Stimulated activated CD4-positive, alpha-beta T cell treated with anti-CD3 and anti-CD28 coated beads, Interleukin-15, amount 100 ng/mL, for 1 hour (primary cell): ENCODE measurements around the gene TMEM89.

Experiments used
- DNase-seq, 2 donors: peaks; one replicate each; pipeline ENCODE4 v3.0.0-alpha.2; 2020; ENCODE audit warnings: low read depth in 1 of 2, low spot score in 1 of 2

Gene TMEM89

DNA sequence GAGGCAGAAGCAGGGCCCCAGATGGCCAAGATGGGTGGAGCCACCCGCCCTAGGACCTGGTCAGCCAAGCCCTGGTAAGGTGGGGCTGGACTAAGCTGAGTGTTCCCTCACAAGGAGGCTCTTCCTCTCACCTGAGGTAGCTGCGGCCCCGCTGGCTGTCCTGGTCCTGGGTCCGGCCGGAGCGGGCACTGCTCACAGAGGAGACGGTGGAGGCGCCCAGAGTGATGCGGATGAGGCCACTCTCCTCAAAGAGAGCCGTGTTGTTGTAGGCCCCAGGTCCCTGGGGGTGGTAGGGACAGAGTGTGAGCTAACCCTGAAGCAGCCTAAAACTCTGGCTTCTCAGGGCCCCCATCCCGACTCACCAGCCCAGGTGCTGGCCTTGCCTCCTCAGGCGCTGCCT, 21.0 kb upstream of the TMEM89 start:
- DNase-seq: no peak

DNA sequence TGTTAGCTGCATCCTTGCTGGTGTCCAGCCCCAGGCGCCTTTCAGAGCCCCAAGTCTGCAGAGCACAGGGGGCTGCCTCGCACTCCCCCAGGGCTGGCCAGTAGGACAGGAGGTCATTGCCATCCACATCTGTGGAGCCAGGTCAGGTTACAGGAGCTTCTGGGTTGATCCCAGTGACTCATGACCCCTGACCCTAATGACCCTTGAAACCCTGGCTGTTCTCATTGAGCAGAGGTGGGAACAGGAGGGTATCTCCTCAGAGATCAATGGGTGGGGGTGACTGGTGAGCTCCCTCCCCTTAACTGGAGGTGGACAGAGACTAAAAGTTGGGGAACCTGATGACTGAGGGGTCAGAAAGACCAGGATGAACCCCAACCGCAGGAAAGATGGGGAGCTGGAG, 19.8 kb upstream of the TMEM89 start:
- no peak for DNase-seq

DNA sequence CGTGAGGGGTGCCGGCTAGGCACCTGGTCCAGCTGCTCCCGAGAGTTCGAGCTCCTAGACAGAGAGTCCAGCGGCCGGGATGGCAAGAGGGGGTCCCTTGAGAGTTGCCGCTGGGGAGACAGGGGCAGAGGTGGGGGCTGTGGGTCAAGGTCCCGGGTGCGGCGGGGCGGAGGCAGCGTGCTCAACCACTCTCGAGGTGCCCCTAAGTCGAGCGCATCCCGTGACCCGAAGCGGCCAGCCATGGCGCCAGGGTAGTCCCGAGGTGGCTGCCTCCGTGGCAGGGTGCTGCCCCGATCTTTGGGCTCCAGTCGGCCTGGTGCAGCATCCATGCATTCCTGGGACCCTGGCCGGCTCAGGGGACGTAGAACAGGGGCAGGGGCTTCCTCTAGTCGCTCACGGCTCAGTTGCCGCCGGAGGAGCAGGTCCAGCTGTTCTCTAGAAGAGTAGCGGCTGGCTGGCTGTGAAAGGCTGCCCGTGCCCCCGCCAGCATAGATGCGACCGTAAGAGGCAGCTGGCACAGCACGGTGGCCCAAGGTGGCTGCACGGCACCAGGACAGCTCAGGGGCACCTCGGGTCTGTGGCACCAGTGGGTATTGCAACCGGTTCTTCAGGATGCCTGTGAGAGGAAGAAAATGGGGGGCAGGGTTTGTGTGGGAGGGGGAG, 18.5 kb upstream of the TMEM89 start:
- DNase-seq: no peak

DNA sequence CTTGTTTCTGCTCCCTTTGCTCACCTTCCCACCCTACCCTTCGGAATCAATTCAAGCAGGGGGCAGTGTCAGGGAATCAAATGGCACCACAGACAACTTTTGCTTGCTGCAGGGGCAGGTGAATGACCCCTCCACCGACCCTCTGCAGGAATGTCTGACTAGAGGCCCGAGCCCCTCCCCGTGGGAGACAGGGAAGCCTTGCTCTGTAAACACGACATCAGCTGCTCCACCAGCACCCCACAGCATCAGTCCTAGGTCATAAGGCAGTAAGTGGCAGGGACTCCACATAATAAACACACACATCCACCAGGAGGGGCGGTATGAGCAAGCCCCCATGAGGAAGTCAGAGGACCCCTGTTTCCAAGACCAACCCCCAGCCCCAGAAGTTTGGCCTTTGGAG, 15.7 kb upstream of the TMEM89 start:
- no peak for DNase-seq

DNA sequence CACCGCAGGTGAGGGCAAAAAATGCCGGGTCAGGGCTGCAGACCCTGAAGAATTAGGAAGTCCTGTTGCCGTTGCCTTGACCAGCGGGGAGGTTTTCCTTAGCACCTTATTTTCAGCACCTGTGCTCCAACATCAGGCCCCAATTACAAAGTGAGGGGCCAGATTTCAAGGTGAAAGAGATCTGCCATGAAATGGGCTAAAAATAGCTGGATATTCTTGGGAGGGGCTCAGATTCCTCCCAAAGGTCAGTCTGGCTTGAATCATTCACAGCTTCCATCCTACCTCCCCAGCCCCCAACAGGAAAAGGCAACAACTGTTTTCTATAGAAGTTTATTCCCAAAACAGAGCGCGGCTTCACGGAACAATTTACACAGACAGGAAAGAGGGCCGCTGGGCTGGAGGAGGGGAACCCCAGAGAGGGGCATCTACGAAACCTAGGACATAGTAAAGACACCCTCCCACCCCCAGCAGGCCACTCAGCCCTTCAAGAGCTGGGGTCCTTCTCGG, 14.6 kb upstream of the TMEM89 start:
- DNase-seq: no peak

DNA sequence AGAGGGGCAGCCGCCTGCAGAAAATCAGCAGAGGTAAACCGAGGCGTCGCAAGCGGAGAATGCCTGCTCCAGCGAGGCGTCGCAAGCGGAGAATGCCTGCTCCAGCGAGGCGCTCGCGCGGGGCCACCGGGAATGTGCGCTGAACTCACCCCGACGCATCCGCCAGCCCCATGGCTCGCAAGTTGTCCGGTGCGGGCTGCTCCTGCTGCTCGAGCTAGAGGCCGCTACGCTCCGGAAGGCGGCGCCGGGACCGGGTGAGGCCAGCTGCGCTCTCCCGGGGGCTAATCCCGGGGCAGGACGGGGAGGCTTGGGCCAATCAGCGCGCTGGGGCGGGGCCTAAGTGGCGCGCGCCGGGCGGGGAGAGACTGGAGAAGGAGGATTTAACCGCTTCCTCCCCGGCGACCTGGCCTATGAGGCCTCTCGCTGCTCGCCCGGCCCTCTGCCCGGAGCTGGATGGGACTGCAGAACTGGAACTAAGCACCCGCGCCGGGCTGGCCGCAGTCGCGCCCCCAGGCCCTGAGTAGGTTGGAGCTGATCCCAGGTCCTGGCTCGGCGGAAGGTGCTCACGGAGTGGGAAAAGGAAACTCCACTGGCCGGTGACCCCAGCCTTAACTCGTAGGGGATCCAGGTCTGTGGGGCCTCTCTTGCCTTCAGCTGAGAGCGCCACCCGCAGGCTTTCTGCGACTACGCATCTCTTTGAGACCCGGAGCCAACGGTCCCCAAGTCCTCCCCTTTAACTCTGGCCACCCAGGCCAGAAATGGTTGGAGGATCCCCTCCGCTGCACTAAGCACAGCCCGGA, 13.9 kb upstream of the TMEM89 start, which contains the start of gene SLC26A6:
Gene SLC26A6, minus strand, starts transcription at position 240 of the 800 bp plus-strand sequence. Its CDS starts 68 bp downstream, at position 172.
- peak; percentile 85 to 92 for DNase-seq

DNA sequence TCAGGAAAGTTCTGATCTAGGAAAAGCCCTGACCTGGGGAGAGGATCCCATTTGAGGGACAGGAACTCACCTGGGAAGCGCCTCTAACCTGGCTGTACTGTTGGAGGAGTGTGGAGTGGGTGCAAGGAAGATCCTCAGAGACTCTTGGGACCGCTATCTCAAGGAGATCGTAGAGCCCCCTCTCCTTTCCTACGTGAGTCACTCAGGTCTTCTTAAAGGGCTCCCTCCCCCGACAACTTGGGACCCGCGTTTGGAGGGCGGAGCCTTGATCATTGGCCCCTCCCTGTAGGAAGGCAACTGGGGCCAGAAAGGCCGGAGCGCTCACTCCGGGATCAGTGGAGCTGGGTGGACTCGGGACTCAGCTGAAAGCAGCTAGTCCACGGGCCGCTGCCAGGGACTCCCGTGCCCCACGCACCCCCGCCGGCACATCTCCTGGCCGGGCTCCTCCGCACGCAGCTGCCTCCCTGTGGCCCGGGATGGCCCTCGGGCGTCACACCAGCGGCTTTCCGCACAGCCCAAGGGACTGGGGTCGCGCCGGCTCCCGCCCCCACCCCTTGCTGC, 13.2 kb upstream of the TMEM89 start:
- DNase-seq: peak in 1 of 2 donors; percentile 44

DNA sequence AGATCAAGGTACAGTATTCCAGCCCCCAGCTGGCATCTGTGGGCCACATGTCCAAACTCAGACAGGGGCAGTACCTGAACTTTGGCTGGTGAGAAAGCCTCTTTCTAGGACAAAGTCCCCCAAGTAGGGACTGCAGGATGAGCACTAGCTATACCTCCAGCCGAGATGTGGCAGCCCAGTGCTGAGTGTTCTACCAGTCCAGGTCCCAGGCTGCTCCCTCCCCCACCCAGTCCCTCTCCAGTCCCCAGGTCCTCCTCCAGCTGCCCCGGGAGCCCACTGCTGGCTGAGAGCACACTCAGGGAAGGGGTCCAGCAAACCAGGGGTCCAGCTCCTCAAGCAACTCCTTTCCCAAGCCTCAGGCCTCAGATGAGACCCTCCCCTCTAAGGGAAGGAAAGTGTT, 12.2 kb upstream of the TMEM89 start:
- no peak for DNase-seq

DNA sequence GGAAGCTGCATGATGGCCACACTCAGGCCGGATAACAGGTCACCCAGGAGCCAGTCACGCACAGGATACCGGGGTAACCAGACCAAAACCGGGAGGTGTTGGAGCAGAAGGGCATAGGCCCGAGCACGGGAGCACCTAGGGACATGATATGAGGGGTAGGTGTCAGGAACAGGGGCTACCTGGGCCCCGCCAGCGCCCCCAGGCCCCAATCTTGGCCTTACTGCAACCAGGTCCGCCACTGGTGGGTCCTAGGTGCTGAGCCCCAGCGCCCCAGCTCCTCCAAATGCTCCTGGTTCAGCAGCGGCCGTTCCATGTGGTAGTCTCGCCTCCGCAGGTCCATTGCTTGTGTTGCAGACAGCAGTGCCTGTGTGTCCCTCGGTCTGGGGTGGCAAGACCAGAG, 11.7 kb upstream of the TMEM89 start:
- no peak for DNase-seq

DNA sequence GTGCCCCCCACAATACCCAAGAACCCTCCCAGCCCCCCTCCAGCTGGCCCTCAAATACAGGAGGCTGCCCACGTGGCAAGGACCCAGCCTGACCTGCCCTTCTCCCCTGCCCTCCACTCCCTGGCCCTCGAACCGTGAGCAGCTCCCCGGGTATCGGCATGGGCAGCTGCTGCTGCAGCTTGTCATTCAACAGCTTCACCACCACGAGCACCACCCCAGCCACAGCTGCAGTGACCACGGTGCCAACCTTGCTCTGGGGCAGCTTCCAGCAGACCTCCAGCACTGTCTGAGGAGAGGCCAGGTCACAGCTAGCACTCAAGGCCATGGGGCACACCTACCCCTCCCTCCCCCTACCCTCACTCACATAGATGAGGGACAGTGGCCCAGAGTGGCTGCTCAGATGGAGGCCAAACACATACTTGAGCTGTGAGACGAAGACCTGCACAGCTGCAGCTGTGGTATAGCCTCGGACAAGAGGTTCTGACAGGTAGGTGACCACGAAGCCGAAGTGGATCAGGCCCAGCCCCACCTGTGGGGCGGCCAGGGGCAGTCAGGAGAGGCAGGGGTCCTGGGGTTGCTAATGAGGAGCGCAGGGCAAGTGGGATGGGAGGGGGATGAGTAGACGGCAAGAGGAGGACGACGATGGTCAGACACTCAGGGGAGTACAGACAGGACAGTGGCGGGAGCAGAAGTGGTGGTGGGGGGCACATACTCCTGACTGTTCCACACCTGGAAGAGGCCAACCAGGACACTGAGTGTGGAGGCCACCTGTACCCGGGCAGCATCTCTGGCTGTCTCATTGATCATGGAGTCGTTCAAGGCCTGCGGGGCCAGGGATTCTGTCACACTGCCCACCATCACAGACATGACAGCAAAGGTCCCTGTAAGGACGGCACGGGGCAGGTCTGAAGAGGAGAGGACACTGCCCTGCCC, 10.2 kb upstream of the TMEM89 start:
- DNase-seq: no peak

DNA sequence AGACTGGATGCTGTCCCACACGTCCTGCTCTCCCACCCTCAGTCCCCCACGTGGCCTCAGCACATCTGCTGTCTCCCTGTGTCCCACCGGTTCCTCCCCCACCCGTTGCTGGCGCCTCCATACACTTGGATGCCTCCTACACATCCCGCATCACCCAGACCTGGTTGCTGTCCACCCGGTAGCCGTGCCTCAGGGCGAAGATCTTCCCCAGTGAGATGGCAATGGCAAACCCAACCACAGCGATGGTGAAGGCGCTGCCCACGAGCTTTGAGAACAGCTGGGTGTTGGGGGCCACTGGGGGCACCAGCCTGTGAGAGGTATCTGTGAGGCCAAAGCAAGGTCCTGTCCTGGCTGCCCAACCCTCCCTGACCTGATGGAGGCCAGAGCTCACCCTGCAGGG, 9.3 kb upstream of the TMEM89 start:
- no peak for DNase-seq

DNA sequence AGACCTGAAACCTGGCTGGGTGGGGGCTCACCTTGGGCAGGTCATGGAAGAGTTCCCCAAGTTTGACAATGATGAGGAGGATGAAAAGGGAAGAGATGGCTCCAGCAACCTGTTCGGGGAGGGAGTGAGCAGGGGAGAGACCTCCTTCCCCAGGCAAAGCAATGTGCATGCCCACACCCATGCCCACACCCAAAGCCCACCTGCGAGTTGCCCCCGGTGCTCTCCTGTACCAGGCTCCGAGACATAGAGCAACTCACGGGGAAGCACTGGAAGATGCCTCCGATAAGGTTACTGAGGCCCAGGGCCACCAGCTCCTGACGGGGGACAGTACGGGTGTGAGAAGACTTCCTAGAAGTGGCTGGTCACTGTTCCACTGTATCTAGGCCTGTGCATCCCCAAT, 8.8 kb upstream of the TMEM89 start:
- DNase-seq: no peak

DNA sequence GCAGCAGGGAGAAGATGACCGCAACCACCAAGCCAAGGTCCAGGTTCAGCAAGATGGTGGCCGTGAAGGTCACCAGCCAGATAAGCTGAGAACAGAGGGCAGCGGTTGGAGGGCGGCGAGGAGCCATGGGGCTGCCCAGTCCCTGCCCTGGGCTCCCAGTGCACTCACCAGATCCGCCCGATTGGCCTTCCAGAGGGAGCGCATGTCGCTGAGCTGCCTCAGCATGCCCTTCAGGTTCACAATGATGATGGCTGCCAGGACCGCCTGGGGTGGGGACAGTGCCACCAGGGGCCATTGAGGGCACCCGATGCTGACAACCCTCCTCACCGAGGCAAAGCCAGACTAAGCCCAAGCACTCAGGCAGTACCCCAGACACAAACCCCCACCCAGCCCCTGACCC, 8.3 kb upstream of the TMEM89 start:
- DNase-seq: no peak

DNA sequence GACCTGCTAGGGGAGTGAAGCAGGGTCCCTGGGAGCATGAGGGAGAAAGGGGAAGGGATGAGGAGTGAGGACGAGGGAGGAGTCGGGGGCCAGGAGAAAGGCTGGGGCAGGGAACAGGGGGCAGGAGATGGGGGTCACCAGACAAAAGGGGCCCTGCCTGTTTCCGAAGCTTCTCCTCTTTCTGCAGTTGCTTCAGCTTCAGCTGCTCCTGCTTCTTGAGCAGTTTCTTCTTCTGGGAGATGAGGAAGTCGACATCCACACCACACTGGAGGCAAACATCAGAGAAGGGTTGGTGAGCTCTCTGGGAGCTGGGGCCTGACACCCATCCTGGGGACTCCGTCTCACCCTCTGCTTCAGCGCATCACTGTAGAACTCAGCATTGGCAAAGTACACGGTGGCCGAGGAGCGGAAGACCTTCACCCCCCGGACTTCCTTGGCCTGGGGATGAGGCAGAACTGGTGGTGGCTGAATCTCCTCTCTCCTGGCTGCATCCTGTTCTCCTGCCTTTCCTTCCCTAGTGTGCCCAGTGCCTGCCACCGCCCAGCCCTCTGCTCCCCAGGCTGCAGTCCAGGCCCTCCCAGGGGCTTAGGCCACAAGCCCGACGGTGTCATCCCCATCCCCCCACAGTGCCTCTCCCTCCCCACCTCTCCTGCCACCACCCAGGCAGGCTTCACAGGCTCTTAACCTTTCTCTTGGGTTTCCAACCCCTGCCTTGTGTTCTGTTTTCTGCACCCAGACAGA, 6.9 kb upstream of the TMEM89 start:
- DNase-seq: no peak

DNA sequence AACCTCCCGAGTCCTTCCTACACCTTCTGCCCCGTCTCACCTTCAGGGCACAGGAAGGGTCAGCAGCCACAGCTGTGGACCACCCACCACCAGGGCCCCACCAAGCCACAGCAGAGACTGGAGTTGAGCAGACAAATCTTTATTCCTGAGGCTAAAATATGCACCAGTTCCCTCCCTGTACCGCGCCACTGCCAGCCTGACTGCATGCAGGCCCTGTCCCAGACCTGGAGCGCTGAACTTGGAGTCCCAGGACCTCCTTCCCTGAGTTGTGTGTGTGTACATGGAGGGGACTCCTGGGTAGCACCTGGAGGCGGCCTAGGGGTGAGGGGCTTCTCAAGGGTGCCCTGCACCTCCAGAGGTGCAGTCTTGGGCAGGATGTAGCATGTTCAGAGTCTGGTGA, 4.0 kb upstream of the TMEM89 start:
- no peak for DNase-seq

DNA sequence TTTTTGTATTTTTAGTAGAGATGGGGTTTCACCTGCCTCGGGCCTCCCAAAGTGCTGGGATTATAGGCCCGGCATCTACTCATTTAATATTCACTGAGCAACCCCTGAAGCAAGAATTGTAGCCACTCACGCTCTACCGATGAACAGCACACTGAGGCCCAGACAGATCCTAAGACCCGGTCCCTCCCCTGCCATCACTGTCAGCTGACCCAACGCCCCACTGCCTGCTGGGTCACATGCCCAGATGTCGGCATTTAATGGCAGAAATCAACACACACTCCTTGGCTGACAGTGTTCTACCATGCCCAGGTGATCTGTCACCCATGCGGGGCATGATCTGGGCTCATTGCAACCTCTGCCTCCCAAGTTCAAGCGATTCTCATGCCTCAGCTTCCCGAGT, 3.2 kb upstream of the TMEM89 start:
- no peak for DNase-seq

DNA sequence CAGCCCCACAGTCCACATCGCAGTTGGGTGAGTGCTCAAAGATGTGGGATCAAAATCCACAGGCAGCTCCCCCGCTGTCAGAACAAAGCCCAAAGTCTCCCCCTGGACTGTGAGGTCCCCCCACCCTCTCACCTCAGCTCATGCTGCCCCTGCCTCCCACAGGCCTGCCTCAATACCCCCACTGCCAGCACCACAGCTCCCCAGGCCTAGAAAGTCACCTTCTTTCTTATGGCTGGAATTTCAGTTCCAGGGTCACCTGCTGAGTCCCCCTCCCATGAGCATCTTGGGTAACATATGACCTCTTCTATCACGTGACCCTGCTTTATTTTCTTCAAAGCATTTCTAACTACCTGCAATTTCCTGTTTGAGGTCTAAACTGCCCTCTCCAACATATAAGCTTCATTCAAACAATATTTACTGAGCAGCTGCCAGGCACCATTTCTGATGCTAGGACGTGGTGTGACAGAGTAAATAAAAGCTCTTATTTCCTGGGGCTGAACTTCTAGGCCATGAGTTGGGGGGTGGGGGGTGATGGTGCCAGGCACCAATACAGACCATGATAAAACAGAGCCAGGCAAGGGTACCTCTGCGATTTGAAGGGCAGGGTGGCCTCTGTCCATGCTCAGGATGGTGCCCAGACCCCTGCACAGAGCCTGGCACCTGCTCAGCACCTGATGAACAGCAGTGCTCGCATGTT, 2.4 kb upstream of the TMEM89 start:
- DNase-seq: no peak

DNA sequence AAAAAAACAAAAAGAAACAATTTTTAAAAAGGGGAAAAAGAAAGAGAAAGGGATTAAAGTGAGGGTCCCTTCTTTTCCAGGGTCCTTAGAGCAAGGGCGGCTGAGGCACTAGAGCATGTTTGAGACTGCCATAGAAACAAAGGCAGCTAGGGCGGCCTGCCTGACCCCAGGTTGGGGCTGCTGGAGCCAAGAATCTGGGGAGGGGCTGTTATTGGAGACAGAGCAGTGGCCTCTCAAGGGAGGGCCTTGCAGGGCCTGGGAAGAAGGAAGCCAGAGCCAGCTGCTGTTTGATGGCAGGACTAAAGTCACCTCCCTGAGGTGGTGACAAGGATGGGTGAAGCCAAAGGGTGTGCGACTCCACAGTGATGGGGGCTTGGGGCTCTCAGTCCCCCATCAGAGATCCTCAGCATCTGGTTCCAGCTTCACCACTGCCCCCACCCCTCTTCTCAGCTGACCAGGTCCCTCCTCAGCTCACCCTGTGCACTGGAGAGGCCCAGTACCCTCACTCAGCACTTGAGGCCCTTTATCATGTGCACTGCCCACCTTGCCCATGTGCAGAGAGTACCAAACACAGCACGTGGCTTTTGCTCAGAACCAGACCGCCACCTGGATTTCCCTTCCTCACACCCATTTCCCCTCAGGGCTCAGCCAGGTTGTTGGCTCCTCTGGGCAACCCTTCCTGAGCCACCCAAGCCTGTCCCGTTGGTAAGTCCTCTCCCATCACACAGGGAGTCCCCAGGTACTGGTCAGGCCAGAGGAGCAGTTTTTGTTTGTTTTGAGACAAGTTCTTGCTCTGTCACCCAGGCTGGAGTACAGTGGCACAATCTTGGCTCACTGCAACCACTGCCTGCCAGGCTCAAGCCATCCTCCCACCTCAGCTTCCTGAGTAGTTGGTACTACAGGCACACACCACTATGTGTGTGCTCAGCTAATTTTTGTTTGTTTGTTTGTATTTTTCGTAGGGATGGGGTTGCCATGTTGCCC, 1.7 kb downstream of the TMEM89 start:
- DNase-seq: no peak

DNA sequence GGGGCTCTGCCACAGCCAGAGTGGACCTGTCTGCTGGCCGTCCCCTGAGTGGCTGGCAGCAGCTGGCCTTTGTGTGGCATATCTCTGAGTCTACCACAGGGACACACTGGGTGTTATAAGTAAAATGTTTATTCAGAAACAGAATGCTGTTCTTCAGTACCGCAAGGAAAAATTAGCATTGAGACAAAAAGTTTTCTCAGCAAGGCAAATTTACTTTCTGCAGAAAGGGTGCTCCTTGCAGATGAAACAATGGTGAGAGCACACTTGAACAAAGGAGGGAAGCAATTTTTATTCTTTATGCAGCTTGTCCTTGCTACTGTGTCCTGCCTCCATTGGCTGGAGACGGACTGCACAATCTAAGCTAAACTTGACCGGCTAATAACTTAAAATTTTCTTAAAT, 4.0 kb downstream of the TMEM89 start:
- DNase-seq: no peak
